Stimulated activated CD8-positive, alpha-beta memory T cell treated with anti-CD3 and anti-CD28 coated beads, Interleukin-2, amount 100 ng/mL, for 1 hour (primary cell): ENCODE results near the gene SLC5A4.
"Not testable (repeated sequence)": the region's sequence is repeated elsewhere in the genome, so short reads cannot be mapped to it uniquely, and the experiment has no call there.

Source experiments
- DNase-seq, 2 donors: peaks; one replicate each; pipeline ENCODE4 v3.0.0-alpha.2; 2020; ENCODE audit warnings: low read depth in 2 of 2

SLC5A4 gene

GRCh38 chr22:32255217-32255616 lies at the start of gene SLC5A4:
TSS of gene SLC5A4 (minus strand) at chr22:32255347. CDS start at chr22:32255329, 18 bp downstream.
- no peak for DNase-seq

GRCh38 chr22:32293921-32294320 lies 38.8 kb upstream of the SLC5A4 start:
- not testable (repeated sequence) for DNase-seq

- DNase-seq: no peak
Observed at GRCh38 chr22:32286290-32286840, 31.2 kb upstream of the SLC5A4 start.

GRCh38 chr22:32281072-32281471 lies 25.9 kb upstream of the SLC5A4 start:
- DNase-seq: no peak

- not testable (repeated sequence) for DNase-seq
Observed at GRCh38 chr22:32275353-32275752, 20.2 kb upstream of the SLC5A4 start.

GRCh38 chr22:32271389-32271788 lies 16.2 kb upstream of the SLC5A4 start:
- no peak for DNase-seq

- no peak for DNase-seq
Observed at GRCh38 chr22:32270641-32271369, 15.7 kb upstream of the SLC5A4 start.

GRCh38 chr22:32269316-32269715 lies 14.2 kb upstream of the SLC5A4 start:
- DNase-seq: no peak

GRCh38 chr22:32267011-32267410 lies 11.9 kb upstream of the SLC5A4 start:
- no peak for DNase-seq

- DNase-seq: peak; percentile 13 to 39
Observed at GRCh38 chr22:32265882-32266767, 11.0 kb upstream of the SLC5A4 start.

GRCh38 chr22:32263678-32264077 lies 8.5 kb upstream of the SLC5A4 start:
- DNase-seq: not testable (repeated sequence)

GRCh38 chr22:32261306-32261705 lies 6.2 kb upstream of the SLC5A4 start:
- DNase-seq: no peak

GRCh38 chr22:32258791-32259190 lies 3.6 kb upstream of the SLC5A4 start:
- DNase-seq: no peak

- no peak for DNase-seq
Observed at GRCh38 chr22:32255726-32256125, 579 bp upstream of the SLC5A4 start.

GRCh38 chr22:32249231-32249630 lies 5.9 kb downstream of the SLC5A4 start:
- DNase-seq: no peak

- DNase-seq: no peak
Observed at GRCh38 chr22:32248276-32248675, 6.9 kb downstream of the SLC5A4 start.

GRCh38 chr22:32246166-32246565 lies 9.0 kb downstream of the SLC5A4 start:
- DNase-seq: no peak

- no peak for DNase-seq
Observed at GRCh38 chr22:32245042-32245441, 10.1 kb downstream of the SLC5A4 start.

GRCh38 chr22:32244547-32244946 lies 10.6 kb downstream of the SLC5A4 start:
- no peak for DNase-seq

GRCh38 chr22:32240461-32240860 lies 14.7 kb downstream of the SLC5A4 start:
- no peak for DNase-seq

GRCh38 chr22:32237906-32238305 lies 17.2 kb downstream of the SLC5A4 start:
- no peak for DNase-seq

GRCh38 chr22:32236970-32237369 lies 18.2 kb downstream of the SLC5A4 start:
- DNase-seq: no peak

GRCh38 chr22:32233091-32233490 lies 22.1 kb downstream of the SLC5A4 start:
- DNase-seq: no peak
